Forelimb muscle (tissue), 1 donor: ENCODE results near the gene STX2. TPM values are rescaled to one million over a fixed set of nuclear protein-coding genes. Genes with fewer than 3 reads are reported as not detected.

Source experiments
- DNase-seq: peaks from one replicate; pipeline ENCODE4 v3.0.0-alpha.2; 2013; ENCODE audit warnings: low read depth
- polyA plus RNA-seq: library from polyadenylated mRNA; unstranded; fragments of 120-200 nt; gene quantifications from one replicate; pipeline ENCODE4 v1.2.1, GENCODE V29; 2013; ENCODE audit not compliant: insufficient read length

STX2 gene
- polyA plus RNA-seq, 1 donor = 14.6 TPM

GRCh38 chr12:130831876-130832405 lies 7.1 kb downstream of the STX2 start:
- DNase-seq = no peak

DNA sequence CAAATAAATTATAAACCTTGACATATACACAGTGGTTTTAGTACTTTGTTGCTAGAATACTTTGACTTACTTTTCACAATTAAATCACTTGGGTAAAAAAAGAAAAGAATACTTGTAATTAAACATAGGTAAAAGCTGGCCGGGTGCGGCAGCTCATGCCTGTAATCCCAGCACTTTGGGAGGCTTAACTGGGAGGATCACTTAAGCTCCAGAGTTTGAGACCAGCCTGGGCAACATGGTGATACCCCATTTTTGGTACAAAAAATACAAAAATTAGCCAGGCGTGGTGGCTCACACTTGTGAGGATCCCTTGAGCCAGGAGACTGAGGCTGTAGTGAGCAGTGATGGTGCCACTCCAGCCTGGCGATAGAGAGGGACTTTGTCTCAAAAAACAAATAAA lies 7.8 kb downstream of the STX2 start:
- no peak for DNase-seq

DNA sequence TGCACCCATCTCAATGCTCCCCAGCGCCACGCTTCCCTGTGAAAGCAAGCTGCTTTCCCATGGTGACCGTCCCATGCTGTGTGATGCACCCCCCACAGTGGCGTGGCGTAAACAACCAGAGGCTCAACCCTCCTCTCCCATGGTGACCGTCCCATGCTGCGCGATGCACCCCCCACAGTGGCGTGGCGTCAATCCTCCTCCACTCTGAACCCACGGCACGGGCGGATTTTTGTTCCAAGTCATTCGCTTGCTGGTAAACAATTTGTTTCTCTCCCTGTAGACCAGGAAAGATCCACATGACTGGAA lies 8.9 kb downstream of the STX2 start:
- no peak for DNase-seq

- no peak for DNase-seq
Observed at GRCh38 chr12:130829391-130830245, 9.4 kb downstream of the STX2 start.

- DNase-seq = no peak
Observed at GRCh38 chr12:130828895-130829294, 10.2 kb downstream of the STX2 start.

- no peak for DNase-seq
Observed at GRCh38 chr12:130827432-130827831, 11.6 kb downstream of the STX2 start.

- no peak for DNase-seq
Observed at GRCh38 chr12:130826151-130826801, 12.8 kb downstream of the STX2 start.

DNA sequence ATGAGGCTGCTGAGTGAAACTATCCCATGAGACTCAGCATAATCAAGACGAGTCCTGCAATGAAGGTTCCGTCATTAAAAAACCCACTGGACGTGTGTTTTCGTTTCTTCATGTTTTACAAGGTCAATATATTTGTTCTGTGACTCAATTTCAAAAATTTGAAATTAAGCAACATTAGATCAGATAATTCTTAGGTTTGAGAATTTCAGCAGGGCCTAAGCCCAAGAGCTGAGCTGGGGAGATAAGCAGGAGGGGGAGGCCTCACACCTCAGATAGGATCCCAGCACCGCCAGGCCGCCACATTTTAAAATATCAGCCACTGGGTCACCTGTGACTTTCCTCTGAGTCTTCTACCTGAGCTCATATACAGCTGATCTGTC lies 13.3 kb downstream of the STX2 start:
- DNase-seq = no peak

DNA sequence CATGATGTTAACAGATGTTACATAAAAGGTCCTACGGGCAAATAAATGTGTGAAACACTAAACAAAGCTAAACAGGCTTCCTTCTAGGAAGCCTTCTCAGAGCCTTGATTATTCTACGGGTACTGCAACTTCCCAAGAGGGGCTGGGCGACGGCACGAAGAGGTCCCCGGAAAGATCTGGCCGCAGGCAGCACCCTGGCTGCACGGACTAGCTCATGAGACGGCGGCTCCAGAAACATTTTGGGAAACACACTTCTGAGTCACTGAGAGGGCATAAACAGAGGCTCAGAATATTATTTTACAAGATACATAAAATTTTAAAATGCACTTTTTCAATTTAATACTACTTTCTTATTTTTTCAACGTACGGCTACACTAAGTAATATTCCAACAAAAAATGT lies 19.4 kb downstream of the STX2 start:
- no peak for DNase-seq

- no peak for DNase-seq
Observed at GRCh38 chr12:130818635-130819576, 20.1 kb downstream of the STX2 start.

GRCh38 chr12:130818272-130818634 lies 20.8 kb downstream of the STX2 start:
- no peak for DNase-seq

DNA sequence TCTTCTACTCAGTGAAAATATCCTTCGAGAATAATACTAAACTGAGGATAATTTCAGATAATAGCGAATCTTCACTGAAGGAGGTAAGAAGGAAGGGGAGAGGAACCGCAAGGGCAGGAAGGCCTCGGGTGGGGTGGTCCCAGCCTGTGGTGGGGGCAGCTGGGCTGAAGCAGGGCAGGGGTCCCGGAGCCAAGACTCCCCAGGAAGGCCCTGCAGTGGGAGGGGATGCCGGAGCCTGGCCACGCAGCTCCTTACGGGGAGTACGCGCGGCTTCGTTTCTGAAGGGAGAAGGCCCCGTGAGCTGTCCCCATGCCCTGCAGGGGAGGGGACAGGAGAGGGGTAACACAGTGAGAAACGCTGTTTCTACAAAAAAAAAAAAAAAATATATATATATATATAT lies 21.2 kb downstream of the STX2 start:
- no peak for DNase-seq

DNA sequence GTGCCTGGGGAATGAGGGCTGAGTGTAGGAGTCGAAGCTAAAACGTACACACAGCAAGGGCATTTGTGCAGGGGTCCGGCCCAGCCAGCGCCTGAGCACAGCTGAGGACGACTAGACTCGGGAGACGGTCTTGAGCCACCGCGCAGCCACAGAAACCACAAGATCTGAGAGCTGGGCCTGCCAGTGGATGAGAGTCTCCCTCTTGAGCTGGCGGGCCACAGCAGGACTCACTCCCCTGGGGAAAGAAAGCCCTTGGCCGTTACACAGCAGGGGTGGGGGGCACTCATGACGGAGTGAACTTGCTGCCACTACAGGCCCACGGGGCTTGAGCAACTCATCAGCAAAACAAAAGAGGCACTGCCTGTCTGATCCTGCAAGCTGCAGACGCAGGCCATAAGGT lies 23.0 kb downstream of the STX2 start:
- DNase-seq = no peak

DNA sequence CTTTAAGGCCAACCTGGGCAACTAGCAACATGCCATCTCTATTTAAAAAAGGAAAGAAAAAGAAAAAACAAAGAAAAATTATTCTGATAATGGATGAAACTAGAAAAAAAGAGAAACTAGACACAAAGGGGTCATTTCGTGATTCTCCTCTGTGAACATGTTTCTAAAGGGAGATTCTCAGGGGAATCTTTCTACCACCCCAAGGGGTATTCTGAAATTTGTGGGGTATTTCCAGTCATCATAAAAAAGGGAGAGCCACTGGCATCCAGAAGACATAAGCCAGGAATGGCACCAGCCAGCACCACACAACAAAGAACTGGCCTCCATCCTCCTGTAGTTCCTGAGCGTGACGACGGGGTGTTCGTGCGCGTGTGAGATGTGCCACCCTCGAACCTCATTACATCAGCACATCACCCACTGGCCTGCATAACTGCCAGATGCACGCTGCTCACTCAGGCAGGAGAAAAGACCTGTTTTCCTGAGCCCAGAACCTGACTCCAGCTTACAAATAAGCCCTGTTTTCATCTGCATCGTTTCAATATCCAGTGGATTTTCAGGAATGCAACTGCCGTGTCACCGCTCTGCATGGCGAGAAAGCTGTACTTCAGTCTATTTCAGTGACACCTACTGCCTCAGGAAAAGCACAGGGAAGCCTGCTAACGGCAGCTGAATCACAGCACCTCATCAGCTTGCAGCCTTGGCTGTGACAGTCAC lies 23.9 kb downstream of the STX2 start:
- no peak for DNase-seq

DNA sequence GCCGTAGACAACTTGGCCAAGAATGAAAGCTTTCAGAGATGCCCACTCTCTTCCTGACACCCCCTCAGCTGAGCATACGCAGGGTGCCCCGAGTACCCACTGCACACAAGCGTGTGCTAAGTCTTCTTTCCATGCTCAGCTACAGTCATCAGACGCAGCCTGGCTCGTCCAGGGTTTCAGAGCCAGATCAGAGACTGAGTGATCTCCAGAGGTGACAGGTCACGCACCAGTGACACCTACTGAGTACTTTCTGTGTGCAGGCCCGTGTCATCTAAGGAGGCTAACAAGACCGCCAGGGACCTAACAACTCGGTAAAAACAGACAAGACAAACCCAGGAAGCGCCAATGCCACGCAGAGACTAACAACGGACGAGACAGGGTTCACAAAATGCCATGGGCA lies 25.1 kb downstream of the STX2 start:
- DNase-seq = no peak

- no peak for DNase-seq
Observed at GRCh38 chr12:130813436-130813835, 25.6 kb downstream of the STX2 start.

DNA sequence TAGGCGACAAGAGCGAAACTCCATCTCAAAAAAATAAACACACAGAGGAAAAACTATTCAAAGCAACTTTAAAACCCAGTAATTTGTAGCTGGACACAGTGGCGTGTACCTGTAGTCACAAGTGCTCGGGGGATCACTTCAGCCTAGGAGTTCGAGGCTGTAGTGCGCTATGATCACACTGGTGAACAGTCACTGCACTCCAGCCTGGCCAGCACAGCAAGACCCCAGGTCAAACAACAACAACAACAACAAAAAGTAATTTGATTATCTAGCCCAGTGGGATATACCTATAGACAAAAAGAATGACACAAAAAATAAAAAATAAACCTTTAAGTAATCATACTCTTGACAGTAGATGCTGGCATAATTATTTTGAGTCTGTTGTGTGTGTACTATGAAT lies 29.3 kb downstream of the STX2 start:
- no peak for DNase-seq

DNA sequence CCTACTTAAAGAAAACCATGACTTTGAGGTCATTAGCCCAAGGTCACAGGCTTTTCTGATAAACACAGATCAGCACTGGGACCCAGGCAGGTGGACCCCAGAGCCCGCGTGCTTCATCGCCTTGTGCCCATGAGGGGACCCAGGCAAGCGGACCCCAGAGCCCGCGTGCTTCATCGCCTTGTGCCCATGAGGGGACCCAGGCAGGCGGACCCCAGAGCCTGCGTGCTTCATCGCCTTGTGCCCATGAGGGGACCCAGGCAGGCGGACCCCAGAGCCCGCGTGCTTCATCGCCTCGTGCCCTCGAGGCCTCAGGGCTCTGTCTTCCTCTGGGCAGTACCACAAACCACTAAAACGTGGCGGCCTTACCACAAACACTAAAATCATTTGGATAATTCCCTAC lies 31.7 kb downstream of the STX2 start:
- DNase-seq = no peak

- no peak for DNase-seq
Observed at GRCh38 chr12:130806574-130806973, 32.5 kb downstream of the STX2 start.

DNA sequence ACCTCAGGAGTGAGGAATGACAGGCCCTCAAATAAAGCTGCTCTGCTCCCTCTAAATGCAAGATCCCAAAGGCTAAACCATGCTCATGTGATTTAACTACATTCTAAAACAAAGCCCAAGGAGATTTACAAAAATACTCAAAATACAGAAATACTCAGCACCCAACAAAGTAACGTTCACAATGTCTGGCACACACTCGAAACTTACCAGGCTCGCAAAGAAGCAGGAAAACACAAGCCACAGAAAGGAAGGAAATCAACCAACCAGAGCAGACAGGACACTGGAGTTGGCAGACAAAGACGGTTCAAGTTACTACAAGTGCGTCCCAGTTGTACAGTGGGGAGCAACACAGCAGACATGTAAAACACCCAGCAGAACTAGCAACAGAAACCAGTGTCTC lies 33.4 kb downstream of the STX2 start:
- no peak for DNase-seq

- no peak for DNase-seq
Observed at GRCh38 chr12:130804216-130804615, 34.8 kb downstream of the STX2 start.

DNA sequence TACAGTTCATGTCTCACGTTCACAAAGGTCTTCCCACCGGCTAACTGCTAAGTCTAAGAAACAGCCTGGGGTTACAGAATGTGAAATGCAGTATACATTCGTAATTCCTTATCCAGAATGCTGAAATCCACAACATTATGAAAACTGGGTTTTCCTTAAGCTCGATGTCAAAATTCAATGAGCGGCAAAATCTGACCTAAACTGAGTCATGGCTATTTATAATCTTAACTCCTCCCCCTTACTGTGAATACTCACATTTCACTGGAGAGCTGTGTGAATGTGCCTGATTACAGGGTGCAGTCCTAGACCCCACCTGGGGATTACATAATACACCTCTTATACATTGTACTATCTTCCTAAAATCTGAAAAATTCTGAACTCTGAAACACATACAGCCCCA lies 35.3 kb downstream of the STX2 start:
- DNase-seq = no peak
